NCI-H748 (cell line): ENCODE results near the gene CUX1.
"Not testable (repeated sequence)": the region's sequence is repeated elsewhere in the genome, so short reads cannot be mapped to it uniquely, and the experiment has no call there.

Source experiments
- DNase-seq: peaks from one replicate; lab custom pipeline; 2025; ENCODE audit not compliant: unreplicated experiment; lab: John Stamatoyannopoulos, UW

CUX1 gene

DNA sequence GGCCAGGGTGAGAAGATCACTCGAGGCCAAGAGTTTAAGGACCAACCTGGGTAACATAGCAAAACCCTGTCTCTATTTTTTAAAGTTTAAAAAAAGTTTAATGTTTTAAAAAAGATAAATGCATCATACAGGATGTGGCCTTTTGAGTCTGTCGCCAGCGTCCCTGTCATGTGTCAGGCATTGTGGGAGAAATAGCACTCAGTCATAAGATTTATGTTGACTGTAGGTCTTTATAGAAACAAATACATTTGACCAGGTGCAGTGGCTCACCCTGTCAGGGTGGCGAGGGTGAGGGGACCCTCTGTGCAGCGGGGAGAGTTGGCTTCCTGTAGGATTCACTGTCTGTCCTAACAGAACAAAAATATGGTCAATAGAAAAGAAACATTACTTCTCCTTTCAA lies 405.8 kb downstream of the CUX1 start:
- no peak for DNase-seq

DNA sequence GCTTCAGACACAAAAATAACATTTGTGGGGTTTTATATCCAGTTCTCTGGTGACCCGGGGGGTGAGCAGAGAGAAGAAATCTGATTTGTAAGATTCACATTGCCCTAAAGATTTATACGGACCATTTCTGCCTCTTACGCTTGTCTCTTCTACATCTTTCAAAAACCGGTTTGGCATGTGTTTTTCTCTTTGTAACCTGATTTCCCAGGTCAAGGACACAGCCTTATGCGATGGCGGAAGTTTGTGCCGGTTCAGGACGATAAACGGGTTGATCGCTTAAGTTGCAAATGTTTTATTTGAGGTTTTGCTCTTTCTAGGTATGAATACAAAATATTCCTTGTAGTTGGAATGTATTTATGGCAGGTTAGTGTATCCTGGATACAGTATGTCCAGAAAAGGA lies 407.6 kb downstream of the CUX1 start:
- DNase-seq, result no peak

DNA sequence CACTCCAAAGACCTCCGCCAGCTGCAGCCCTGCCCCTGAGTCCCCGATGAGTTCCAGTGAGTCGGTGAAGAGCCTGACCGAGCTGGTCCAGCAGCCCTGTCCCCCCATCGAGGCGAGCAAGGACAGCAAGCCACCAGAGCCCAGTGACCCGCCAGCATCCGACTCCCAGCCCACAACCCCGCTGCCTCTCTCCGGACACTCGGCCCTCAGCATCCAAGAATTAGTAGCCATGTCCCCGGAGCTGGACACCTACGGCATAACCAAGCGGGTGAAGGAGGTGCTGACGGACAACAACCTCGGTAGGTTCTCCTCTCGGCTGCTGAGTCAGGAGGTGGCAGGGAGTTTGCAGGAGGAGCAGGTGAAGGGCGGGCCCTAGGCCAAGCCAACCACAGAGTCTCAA lies 409.9 kb downstream of the CUX1 start:
- no peak for DNase-seq

GRCh38 chr7:102228935-102229334 lies 411.5 kb downstream of the CUX1 start:
- no peak for DNase-seq

DNA sequence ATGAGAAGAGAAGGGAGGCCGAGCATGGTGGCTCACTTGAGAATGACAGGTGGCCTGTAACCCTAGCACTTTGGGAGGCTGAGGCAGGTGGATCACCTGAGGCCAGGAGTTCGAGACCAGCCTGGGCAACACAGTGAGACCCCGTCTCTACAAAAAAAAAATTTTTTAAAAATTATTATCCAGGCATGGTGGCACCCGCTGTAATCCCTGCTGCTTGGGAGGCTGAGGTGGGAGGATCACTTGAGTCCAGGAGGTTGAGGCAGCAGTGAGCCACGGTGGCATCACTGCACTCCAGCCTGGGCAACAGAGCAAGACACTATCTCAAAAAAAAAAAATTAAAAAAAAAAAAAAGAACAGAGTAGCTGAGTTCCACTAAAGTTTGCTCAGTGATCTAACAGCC lies 412.7 kb downstream of the CUX1 start:
- DNase-seq, result not testable (repeated sequence)

DNA sequence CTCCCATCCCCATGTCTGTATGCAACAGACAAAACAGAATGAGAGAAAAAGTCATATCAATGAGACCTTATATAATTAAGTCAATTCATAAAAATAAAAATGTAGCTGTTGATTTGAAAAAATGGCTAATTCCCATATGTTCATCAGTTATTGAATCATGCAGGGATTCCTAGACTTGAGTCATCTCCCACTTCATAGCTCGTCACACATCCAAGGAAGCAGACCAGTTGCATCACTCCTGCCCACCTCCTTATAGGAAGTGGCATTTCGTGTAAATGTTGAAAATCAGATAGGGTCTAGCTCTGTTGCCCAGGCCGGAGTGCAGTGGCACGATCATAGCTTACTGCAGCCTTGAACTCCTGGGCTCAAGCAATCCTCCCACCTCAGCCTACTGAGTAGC lies 413.2 kb downstream of the CUX1 start:
- no peak for DNase-seq

GRCh38 chr7:102232611-102233286 lies 415.3 kb downstream of the CUX1 start:
- no peak for DNase-seq

DNA sequence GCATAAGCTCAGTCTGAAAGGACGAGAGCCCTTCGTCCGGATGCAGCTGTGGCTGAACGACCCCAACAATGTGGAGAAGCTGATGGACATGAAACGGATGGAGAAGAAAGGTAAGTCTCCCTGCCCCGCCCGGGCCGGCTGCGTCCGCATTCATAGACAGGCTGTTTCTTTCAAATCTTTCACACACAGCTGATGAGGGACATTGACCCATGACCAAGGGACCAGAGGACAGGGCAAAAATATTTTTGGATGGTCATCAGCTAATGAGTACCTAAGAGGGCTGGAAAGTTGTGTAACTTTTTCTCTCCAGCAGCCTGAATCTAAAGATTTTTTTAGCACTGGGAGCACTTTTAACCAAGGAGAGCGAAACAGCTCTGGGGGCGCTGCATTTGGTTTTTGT lies 416.7 kb downstream of the CUX1 start:
- DNase-seq, result no peak

DNA sequence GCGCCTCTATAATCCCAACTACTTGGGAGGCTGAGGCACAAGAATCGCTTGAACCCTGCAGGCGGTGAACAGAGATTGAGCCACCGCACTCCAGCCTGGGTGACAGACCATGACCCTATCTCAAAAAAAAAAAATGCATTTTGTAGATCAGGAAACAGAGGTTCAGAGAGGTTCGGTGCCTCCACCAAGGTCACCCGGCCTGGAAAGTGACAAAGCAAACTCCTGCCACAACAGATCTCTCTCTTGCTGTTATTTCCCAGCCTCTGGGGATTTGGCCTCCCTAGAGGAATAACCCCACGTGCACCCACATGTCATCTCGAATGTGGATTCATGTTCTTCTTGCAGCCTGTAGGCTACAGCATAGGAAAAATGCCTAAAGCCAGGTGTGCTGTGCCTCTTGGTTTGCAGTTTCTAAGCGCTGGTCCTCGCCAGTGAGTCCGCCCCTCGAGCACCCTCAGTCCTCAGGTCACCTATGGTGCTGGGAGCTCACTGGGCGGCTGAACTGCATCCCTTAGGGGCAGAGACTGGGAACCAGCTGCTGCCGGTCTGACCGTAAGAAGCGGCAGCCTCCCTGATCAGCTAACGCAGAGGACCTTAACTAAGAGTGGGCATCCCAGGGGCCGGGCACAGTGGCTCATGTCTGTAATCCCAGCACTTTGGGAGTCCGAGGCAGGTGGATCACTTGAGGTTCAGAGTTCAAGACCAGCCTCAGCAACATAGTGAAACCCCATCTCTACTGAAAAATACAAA lies 417.6 kb downstream of the CUX1 start:
- DNase-seq, result no peak

DNA sequence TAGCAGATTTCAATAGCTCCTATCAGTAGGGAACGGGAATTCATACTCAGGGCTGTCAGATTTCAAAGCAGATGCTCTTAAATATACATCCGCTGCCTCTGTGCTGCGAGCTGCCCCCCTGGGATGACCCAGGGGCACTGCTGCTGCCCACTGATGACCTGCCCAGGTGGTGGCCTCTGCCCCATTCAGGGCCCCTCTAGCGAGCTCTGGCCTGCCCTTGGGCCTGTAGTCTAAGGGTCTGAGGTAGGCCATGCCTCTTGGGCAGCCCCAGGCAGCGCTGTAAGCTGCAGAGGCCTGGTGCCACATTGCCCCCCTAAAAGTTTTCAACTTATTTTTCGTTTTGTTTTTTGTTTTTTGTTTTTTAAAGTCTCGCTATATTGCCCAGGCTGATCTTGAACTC lies 418.7 kb downstream of the CUX1 start:
- no peak for DNase-seq

DNA sequence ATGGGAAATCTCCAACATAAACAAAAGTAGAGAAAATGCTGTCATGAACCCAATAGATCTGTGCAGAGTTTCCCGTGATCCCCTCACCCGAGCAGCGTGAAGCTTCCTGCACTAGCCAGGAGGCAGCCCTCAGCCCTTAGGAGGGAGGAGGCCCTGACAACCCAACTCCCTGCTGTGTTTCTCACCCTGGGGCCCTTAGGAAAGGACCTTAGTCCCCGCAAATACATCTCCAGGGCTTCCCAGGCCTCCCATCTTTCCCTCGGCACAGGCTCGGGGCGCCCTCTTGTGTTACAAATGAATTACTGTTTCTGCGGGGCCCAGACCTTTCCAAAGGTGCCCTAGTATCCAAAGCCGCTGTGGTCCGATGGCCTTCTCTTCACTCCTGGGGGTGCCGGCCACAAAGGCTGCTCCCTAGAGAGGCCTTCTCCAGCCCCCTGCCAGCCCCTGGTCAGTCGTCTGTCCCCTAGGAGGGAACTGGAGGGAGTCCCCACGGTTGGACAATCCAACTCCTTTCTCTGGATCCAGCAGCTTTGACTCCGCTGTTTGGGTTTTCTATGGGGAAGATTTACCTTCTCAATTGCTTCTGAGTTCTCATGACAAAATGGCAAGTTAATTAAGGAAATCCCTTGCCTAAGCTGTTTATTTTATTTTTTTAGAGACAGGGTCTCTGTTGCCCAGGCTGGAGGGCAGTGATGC lies 419.3 kb downstream of the CUX1 start:
- DNase-seq, result peak; percentile 65

GRCh38 chr7:102239206-102239820 lies 421.9 kb downstream of the CUX1 start:
- DNase-seq, result no peak

DNA sequence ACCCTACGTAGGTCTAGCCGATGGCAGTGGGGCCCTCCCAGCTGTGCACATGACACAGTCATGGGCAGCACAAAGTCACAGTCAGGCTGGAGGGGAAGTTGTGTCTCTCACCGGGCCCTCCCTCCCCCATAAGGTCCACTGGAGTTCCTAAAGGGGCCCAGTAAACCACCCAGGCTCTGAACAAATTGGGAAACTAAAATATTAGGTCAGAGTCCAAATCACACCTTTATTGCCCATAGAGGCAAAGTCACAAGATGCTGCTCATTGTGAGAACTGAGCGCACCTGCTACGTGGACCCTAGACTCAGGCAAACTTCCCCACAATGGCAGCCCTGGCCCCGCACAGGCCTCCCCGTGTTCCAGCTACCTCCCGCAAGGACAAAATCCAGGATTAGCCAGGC lies 424.0 kb downstream of the CUX1 start:
- no peak for DNase-seq

DNA sequence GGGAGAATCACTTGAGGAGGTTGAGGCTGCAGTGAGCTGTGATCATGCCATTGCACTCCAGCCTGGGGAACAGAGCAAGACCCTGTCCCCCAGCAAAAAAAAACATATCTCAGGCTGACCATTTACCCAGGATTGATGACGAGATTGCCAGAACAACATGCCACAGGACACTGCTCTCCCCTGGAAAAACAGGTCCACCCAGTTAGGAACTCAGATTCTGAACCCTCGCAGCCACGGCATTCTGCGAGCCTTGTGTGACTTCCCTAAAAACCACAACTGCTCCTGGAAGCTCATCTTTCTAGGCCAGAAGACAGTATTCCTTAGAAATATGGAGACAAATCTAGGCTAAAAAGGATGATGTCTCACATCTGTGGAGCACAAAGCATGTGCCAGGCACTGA lies 427.2 kb downstream of the CUX1 start:
- no peak for DNase-seq

GRCh38 chr7:102248081-102248455 lies 430.6 kb downstream of the CUX1 start:
- no peak for DNase-seq

DNA sequence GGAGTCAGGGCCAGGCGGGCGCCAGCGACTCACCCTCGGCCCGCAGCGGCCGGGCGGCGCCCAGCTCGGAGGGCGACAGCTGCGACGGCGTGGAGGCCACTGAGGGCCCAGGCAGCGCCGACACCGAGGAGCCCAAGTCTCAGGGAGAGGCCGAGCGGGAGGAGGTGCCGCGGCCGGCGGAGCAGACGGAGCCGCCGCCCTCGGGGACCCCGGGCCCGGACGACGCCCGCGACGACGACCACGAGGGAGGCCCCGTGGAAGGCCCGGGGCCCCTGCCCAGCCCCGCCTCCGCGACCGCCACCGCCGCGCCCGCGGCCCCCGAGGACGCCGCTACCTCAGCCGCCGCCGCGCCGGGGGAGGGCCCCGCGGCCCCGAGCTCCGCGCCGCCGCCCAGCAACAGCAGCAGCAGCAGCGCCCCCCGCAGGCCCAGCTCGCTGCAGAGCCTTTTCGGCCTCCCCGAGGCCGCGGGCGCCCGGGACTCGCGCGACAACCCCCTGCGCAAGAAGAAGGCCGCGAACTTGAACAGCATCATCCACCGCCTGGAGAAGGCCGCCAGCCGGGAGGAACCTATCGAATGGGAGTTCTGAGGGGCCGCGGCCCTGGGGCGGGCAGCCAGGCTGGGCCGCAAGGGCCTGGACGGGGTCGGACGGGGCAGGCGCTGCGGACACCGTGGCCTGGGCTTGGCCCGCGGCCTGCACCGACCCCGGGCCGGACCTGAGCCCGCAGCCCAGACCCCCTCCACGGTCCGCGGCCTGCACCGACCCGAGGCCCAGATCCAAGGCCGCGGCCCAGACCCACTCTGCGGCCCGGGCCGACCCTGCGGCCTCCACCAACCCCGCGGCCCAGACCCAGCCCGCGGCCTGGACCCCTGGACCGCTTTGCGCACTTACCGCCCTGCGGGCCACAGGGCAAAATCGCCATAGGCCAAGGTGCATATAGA lies 431.3 kb downstream of the CUX1 start:
- no peak for DNase-seq

DNA sequence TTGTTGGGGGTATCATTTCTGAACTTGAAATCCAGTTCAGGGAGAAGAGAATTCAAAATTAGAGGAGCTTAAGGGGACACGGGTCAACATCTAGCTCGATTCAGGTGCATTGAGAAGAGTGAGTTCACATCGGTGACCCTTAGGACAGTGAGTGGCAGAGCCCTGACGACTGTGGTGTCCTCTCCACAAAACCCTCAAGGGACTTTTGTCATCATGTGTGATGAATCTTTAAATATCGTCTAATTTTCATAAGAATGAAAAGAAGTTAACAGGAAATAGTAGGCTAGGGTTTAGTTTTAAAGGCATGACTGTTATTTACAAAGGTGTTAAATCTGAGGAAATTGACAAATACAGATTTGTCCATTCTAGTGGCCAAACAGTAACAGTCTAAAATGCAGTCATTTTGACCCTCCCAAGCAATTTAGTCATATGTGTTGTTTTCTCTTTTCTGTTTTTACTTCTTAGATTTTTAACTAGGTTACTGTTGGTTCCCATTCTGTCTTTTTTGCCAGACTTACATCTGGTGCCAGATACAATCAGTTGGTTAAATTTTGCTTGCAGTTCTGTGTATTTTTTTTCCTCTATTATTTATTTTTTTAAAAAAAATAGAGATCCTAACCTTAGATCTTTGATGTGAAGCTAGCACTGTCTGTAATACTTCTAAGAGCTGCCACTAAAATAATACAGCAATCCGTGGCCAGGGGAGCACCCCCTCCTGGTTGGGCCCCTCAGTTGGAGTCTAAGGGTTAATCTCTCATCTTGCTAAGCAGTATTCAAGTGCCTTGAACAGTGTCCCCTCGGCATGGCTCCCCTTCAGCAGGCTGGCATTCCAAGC lies 434.3 kb downstream of the CUX1 start:
- no peak for DNase-seq

DNA sequence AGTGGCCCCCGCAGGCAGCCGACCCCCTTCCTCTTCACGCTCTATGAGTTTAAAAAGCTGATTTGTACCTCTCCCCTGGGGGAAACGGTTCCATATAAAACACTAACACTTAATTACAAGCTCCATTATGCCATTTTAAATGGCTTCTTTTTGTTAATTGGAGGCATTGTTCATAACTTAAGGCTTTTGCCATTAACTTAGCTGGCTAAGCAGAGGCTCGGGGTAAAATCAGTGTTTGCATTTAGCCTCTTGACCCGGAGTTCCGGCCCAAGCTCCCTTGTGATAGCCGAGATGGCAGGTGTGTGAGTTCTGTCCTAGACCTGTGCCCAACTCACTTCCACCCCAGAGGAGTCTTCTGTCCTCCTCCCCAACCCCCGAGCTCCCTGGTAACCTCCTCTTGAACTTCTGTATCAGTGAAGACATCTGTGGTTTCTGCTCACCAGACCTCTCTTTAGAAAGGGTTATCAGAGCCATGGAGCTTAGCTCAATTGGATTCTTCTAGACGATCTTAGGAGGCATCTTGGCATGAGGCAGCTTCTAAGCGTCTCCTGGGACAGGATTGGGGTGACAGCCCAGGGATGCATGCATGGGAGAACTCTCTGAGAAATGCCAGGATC lies 435.0 kb downstream of the CUX1 start:
- no peak for DNase-seq
